Osteoblast (primary cell): ENCODE results near the gene RBM15B. TPM values are rescaled to one million over a fixed set of nuclear protein-coding genes. Genes with fewer than 3 reads are reported as not detected.
A peak's percentile ranks its signal among the peaks of the same experiment; 100 is the strongest.

Experiments
- DNase-seq: peaks from one replicate; pipeline ENCODE4 v3.0.0; 2011; ENCODE audit warnings: low spot score, mixed read lengths; ENCODE audit not compliant: insufficient read length; ENCODE audit errors: missing footprints
- H2AFZ ChIP-seq: 2 replicates; pipeline ENCODE4 v1.6.0; 2011; ENCODE audit warnings: mild to moderate bottlenecking, low read length
- H3K27ac ChIP-seq: 2 replicates; pipeline ENCODE4 v1.5.1; 2011; ENCODE audit warnings: mild to moderate bottlenecking, low read depth, low read length, moderate library complexity
- H3K27me3 ChIP-seq: 2 replicates; pipeline ENCODE4 v1.6.0; 2012; ENCODE audit warnings: mild to moderate bottlenecking, control low read depth, inconsistent platforms, low read length, moderate library complexity; ENCODE audit not compliant: insufficient read depth
- H3K36me3 ChIP-seq: 2 replicates; pipeline ENCODE4 v1.5.1; 2011; ENCODE audit warnings: mild to moderate bottlenecking, low read length, control low read depth, moderate library complexity; ENCODE audit not compliant: insufficient read depth
- H3K4me1 ChIP-seq: 2 replicates; pipeline ENCODE4 v1.5.1; 2011; ENCODE audit warnings: mild to moderate bottlenecking, low read length, control low read depth, moderate library complexity; ENCODE audit not compliant: insufficient read depth
- H3K4me2 ChIP-seq: 2 replicates; pipeline ENCODE4 v1.6.0; 2011; ENCODE audit warnings: mild to moderate bottlenecking, low read length; ENCODE audit not compliant: insufficient read depth
- H3K4me3 ChIP-seq: fragments of 200-600 bp; sonication (generic); 3 replicates; pipeline ENCODE4 v1.5.1; 2012; ENCODE audit warnings: mild to moderate bottlenecking, low read length, inconsistent platforms; ENCODE audit not compliant: insufficient read depth
- H3K79me2 ChIP-seq: 2 replicates; pipeline ENCODE4 v1.6.0; 2012; ENCODE audit warnings: mild to moderate bottlenecking, low read length, control low read depth, inconsistent platforms; ENCODE audit not compliant: insufficient read depth
- H3K9me3 ChIP-seq: 2 replicates; pipeline ENCODE4 v1.5.1; 2011; ENCODE audit warnings: low read depth, low read length, control low read depth
- H4K20me1 ChIP-seq: 2 replicates; pipeline ENCODE4 v1.6.0; 2012; ENCODE audit warnings: mild to moderate bottlenecking, low read length, control low read depth; ENCODE audit not compliant: insufficient read depth
- CTCF ChIP-seq: IDR thresholded peaks from 2 replicates; pipeline ENCODE4 v1.5.1; 2011; ENCODE audit warnings: mild to moderate bottlenecking, low read depth, low read length, moderate library complexity; ENCODE audit errors: extremely low read depth
- total RNA-seq: library from RNA; depleted of rRNA; stranded (reverse); fragments of >200 nt; gene quantifications from 2 replicates; pipeline ENCODE4 v1.2.3, GENCODE V29; 2012

Gene RBM15B
- total RNA-seq, 1 donor: 48.9 TPM

- Histone ChIP-seq H3K36me3 (no peaks in the 10 kb centered on the region), H2AFZ (no peak overlapping the region), H3K4me1 (no peaks in the 10 kb centered on the region), H3K9me3 (no peaks in the 10 kb centered on the region), H3K27me3 (no peaks in the 10 kb centered on the region), H3K4me3 (no peak overlapping the region), H3K4me2 (no peak overlapping the region), H3K79me2 (no peaks in the 10 kb centered on the region), H3K27ac (no peak overlapping the region), H4K20me1 (no peaks in the 10 kb centered on the region)
- no peak for TF ChIP-seq CTCF
- no peak for DNase-seq
Observed at GRCh38 chr3:51353131-51353530, 38.0 kb upstream of the RBM15B start.

GRCh38 chr3:51353691-51354090 is 37.4 kb upstream of the RBM15B start:
- no peaks in the 10 kb centered on the region for H3K9me3 ChIP-seq
- no peaks in the 10 kb centered on the region for H3K79me2 ChIP-seq
- no peaks in the 10 kb centered on the region for H3K4me1 ChIP-seq
- H3K27me3 ChIP-seq: no peaks in the 10 kb centered on the region
- H2AFZ ChIP-seq: peak overlapping the region; percentile 23
- H3K4me2 ChIP-seq: no peak overlapping the region
- H3K4me3 ChIP-seq: no peak overlapping the region
- no peaks in the 10 kb centered on the region for H4K20me1 ChIP-seq
- H3K27ac ChIP-seq: no peak overlapping the region
- TF ChIP-seq CTCF: no peak
- no peak for DNase-seq
- no peaks in the 10 kb centered on the region for H3K36me3 ChIP-seq

GRCh38 chr3:51354172-51354571 is 36.9 kb upstream of the RBM15B start:
- H3K9me3 ChIP-seq: no peaks in the 10 kb centered on the region
- no peak overlapping the region for H2AFZ ChIP-seq
- no peaks in the 10 kb centered on the region for H3K36me3 ChIP-seq
- no peak for DNase-seq
- H3K27me3 ChIP-seq: no peaks in the 10 kb centered on the region
- no peak for TF ChIP-seq CTCF
- no peak overlapping the region for H3K27ac ChIP-seq
- no peak overlapping the region for H3K4me2 ChIP-seq
- no peaks in the 10 kb centered on the region for H3K4me1 ChIP-seq
- no peak overlapping the region for H3K4me3 ChIP-seq
- H4K20me1 ChIP-seq: no peaks in the 10 kb centered on the region
- H3K79me2 ChIP-seq: no peaks in the 10 kb centered on the region

- H3K79me2 ChIP-seq: no peaks in the 10 kb centered on the region
- no peak overlapping the region for H2AFZ ChIP-seq
- H3K4me2 ChIP-seq: no peak overlapping the region
- no peaks in the 10 kb centered on the region for H4K20me1 ChIP-seq
- no peaks in the 10 kb centered on the region for H3K36me3 ChIP-seq
- DNase-seq: no peak
- H3K27me3 ChIP-seq: no peaks in the 10 kb centered on the region
- H3K9me3 ChIP-seq: no peaks in the 10 kb centered on the region
- no peaks in the 10 kb centered on the region for H3K4me1 ChIP-seq
- no peak overlapping the region for H3K4me3 ChIP-seq
- TF ChIP-seq CTCF: no peak
- no peak overlapping the region for H3K27ac ChIP-seq
Observed at GRCh38 chr3:51354731-51355615, 36.1 kb upstream of the RBM15B start.
